ENCODE data around the gene EOMES. TPM values are rescaled to one million over a fixed set of nuclear protein-coding genes. Genes with fewer than 3 reads are reported as not detected.
A peak's percentile ranks its signal among the peaks of the same experiment; 100 is the strongest.

EOMES gene
- total RNA-seq, 1 donor from 2014 or later = not detected

- peaks cover 2% of the 10 kb centered on the region for H3K4me1 Mint-ChIP-seq (ENCODE audit: low read depth, unreplicated experiment)
- H3K4me2 ChIP-seq (ENCODE audit: low read length) = peak overlapping the region; percentile 73
Observed at GRCh38 chr3:27723001-27723445, 900 bp upstream of the EOMES start.

GRCh38 chr3:27720899-27721716 is 1.0 kb downstream of the EOMES start:
- no peaks in the 10 kb centered on the region for H3K9me3 ChIP-seq (ENCODE audit: insufficient read depth, low read depth, low read length)
- peak overlapping the region; percentile 69 for H2AFZ ChIP-seq (ENCODE audit: low read depth, low read length)
- no peak overlapping the region for H3K27ac ChIP-seq (ENCODE audit: low read depth, low read length)
- DNase-seq (ENCODE audit: low read depth) = no peak
- no peaks in the 10 kb centered on the region for H3K79me2 ChIP-seq (ENCODE audit: insufficient read depth, low read length)
- H3K4me2 ChIP-seq (ENCODE audit: low read length) = peak overlapping the region; percentile 79
- H3K27ac Mint-ChIP-seq (ENCODE audit: unreplicated experiment) = peak overlapping the region; percentile 47
- no peaks in the 10 kb centered on the region for H3K36me3 Mint-ChIP-seq (ENCODE audit: low read depth, unreplicated experiment)
- no peak for FAIRE-seq
- peaks cover 88% of the 10 kb centered on the region for H3K27me3 Mint-ChIP-seq (ENCODE audit: low read depth, unreplicated experiment)
- TF ChIP-seq CTCF (IDR thresholded peaks at IDR 0.05; ENCODE audit: insufficient read depth, low read depth, low read length) = no peak
- peak; percentile 73 for TF ChIP-seq EZH2 (IDR thresholded peaks at IDR 0.05; ENCODE audit: insufficient read depth, low read length)
- H3K27me3 ChIP-seq (ENCODE audit: insufficient read depth, low read length) = peaks cover 95% of the 10 kb centered on the region
- peaks cover 17% of the 10 kb centered on the region for H3K4me1 ChIP-seq (ENCODE audit: insufficient read depth, low read length)
- H3K9ac ChIP-seq (ENCODE audit: low read length) = no peak overlapping the region
- peaks cover 17% of the 10 kb centered on the region for H3K9me3 Mint-ChIP-seq (ENCODE audit: unreplicated experiment)
- peak overlapping the region; percentile 20 for H3K4me3 Mint-ChIP-seq (ENCODE audit: unreplicated experiment)
- peaks cover 10% of the 10 kb centered on the region for H4K20me1 ChIP-seq (ENCODE audit: insufficient read depth, low read length)
- no peaks in the 10 kb centered on the region for H3K36me3 ChIP-seq (ENCODE audit: insufficient read depth, low read length)
- H3K4me3 ChIP-seq (ENCODE audit: insufficient read depth, low read depth, low read length) = peak overlapping the region; percentile 24
- H3K4me1 Mint-ChIP-seq (ENCODE audit: low read depth, unreplicated experiment) = no peaks in the 10 kb centered on the region

More at GRCh38 chr3:27723001-27723445, 900 bp upstream of the EOMES start:
- no peak overlapping the region for H3K9ac ChIP-seq (ENCODE audit: low read length)
- no peak overlapping the region for H3K4me3 ChIP-seq (ENCODE audit: insufficient read depth, low read depth, low read length)
- Mint-ChIP-seq H3K4me3 (ENCODE audit: unreplicated experiment) (no peak overlapping the region), H3K27me3 (ENCODE audit: low read depth, unreplicated experiment) (peaks cover 88% of the 10 kb centered on the region), H3K27ac (ENCODE audit: unreplicated experiment) (peak overlapping the region; percentile 72), H3K9me3 (ENCODE audit: unreplicated experiment) (peaks cover 17% of the 10 kb centered on the region), H3K36me3 (ENCODE audit: low read depth, unreplicated experiment) (no peaks in the 10 kb centered on the region)
- H3K79me2 ChIP-seq (ENCODE audit: insufficient read depth, low read length) = no peaks in the 10 kb centered on the region
- H3K4me1 ChIP-seq (ENCODE audit: insufficient read depth, low read length) = peaks cover 17% of the 10 kb centered on the region
- H3K9me3 ChIP-seq (ENCODE audit: insufficient read depth, low read depth, low read length) = no peaks in the 10 kb centered on the region
- no peak for DNase-seq (ENCODE audit: low read depth)
- H3K36me3 ChIP-seq (ENCODE audit: insufficient read depth, low read length) = no peaks in the 10 kb centered on the region
- H3K27me3 ChIP-seq (ENCODE audit: insufficient read depth, low read length) = peaks cover 95% of the 10 kb centered on the region
- no peak for FAIRE-seq
- TF ChIP-seq CTCF (IDR thresholded peaks at IDR 0.05; ENCODE audit: insufficient read depth, low read depth, low read length) = no peak
- TF ChIP-seq EZH2 (IDR thresholded peaks at IDR 0.05; ENCODE audit: insufficient read depth, low read length) = no peak
- H2AFZ ChIP-seq (ENCODE audit: low read depth, low read length) = peak overlapping the region; percentile 21
- H3K27ac ChIP-seq (ENCODE audit: low read depth, low read length) = no peak overlapping the region
- peaks cover 10% of the 10 kb centered on the region for H4K20me1 ChIP-seq (ENCODE audit: insufficient read depth, low read length)
